GM12872 (cell line): Measurements from ENCODE around the gene ITGA6.

Source experiments
- TF ChIP-seq, protein P1 (sequence below): IDR thresholded peaks from 3 replicates; pipeline ENCODE4 v1.5.1; 2011; ENCODE audit warnings: low read depth, mild to moderate bottlenecking, low read length, moderate library complexity; ENCODE audit not compliant: insufficient read depth

Gene ITGA6

DNA sequence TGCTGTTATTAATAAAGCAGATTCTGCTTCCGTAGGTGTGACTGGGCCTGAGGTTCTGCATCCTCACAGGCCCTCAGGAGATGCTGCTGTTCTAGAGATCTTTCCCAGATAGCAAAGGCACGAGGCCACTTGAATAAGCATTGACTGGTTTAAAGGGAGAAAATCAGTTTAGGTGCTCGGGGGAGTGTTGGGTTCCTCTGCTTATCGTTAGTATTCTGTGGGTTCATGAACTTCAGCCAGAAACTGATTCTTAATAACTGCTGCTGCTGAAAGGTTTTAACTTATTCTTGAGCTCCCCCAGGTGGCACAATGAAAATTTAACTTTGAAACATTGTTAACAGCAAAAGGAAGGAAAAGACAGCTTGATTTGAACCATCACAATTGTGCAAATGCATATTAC lies 56.9 kb downstream of the ITGA6 start:
- TF ChIP-seq, protein P1, sequence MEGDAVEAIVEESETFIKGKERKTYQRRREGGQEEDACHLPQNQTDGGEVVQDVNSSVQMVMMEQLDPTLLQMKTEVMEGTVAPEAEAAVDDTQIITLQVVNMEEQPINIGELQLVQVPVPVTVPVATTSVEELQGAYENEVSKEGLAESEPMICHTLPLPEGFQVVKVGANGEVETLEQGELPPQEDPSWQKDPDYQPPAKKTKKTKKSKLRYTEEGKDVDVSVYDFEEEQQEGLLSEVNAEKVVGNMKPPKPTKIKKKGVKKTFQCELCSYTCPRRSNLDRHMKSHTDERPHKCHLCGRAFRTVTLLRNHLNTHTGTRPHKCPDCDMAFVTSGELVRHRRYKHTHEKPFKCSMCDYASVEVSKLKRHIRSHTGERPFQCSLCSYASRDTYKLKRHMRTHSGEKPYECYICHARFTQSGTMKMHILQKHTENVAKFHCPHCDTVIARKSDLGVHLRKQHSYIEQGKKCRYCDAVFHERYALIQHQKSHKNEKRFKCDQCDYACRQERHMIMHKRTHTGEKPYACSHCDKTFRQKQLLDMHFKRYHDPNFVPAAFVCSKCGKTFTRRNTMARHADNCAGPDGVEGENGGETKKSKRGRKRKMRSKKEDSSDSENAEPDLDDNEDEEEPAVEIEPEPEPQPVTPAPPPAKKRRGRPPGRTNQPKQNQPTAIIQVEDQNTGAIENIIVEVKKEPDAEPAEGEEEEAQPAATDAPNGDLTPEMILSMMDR: no peak

DNA sequence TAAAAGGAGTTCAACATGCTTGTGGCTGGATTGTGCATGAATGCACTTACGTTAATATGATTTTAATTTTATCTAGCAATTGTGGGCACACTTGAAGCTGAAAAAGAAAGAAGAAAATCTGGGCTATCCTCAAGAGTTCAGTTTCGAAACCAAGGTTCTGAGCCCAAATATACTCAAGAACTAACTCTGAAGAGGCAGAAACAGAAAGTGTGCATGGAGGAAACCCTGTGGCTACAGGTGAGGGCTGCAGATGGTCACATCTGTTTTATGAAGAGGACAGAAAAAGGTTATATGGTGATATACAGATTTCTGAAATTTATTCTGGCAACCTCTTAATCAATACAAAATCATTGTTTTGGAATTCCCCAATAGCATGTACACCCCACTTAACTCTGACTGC lies 57.3 kb downstream of the ITGA6 start:
- TF ChIP-seq, protein P1: no peak

DNA sequence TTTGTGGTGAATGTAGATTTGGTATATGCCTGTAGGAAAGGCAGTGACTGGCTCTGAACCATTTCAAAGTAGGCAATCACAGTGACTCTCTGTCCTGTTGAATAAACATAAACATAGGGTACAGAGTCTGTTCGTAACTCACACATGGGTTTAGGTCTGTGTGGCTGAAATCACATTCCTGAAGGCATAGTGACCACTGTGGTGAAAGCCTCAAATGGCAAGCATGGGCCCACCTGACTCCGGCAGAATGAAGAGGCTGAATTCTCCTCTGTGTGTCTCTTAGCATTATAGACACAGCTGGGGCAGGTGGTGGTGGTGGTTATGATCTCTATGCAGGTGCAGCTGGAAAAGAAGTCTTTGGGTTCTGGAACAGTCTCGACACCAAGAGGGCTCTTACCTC lies 61.2 kb downstream of the ITGA6 start:
- TF ChIP-seq, protein P1: no peak

DNA sequence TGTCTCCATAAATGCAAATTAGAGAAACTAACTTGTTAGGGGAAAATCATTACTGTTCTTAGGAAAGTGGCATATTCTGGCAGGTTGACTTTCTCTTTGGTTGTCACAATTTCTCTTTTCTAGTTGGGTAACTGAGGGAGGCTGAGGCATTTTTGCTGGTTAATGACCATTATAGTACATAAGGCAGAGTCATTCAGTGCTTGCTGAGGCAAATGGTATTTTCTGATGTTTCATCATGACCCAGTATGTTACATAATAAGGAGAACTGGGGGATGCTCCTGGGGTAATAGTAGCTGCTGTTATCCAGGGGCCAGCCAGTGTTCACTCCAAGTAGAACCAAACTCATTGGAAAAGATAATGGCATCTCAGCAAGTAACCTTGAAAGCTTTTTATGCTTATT lies 62.3 kb downstream of the ITGA6 start:
- TF ChIP-seq, protein P1: no peak

DNA sequence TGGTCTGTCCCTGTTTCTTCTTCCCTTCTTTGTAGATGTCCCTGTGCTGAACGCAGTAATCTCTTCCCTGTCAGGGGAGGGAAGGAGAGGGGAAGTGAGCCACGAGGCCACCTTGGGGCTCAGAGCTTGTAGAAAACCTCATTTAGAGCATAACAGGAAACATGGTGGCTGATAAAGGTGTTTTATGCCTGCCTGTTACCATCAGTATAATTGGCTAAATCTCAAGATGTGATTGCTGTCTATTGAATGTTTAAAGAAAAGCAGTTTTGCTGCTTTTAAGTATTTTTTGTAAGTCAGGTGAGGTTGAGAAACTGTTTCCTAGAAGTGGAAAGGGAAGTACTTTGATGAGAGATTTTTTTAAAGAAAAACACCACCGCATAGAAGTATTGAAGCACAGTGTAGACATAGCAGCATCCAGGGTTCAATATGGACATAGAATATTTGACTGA lies 68.8 kb downstream of the ITGA6 start:
- TF ChIP-seq, protein P1: no peak

DNA sequence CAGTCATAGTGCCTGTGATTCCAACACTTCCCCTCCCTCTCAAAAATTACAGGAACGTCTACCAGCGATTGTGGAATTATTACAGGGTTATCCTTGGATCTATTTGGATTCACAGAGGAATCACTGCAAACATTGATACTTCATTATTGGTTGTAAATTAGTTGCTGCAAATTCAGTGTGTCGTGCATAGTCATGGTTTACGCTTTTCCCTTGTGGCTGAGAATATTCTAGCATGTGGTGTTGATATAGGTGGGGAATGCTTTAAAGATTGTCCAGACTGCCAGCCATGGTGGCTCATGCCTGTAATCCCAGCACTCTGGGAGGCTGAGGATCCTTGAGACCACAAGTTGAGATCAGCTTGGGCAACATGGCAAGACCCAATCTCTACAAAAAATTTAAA lies 79.8 kb downstream of the ITGA6 start:
- TF ChIP-seq, protein P1: no peak

DNA sequence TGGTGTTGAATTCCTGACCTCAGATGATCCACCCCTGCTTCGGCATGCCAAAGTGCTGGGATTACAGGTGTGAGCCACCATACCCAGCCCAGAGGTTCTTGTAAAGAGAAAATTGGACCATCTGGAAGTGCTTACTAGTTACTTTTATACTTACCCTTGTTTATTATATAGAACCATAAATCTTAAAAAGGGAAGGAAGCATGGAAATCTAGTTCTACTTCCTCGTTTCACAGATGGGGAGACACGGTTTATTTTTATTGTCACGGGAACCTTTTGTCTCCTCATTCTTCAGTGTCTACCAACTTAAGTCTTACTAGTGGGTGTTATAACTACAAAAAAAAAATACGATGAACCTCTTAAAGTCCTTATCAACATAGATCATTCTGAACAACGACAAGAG lies 82.7 kb downstream of the ITGA6 start:
- TF ChIP-seq, protein P1: no peak

DNA sequence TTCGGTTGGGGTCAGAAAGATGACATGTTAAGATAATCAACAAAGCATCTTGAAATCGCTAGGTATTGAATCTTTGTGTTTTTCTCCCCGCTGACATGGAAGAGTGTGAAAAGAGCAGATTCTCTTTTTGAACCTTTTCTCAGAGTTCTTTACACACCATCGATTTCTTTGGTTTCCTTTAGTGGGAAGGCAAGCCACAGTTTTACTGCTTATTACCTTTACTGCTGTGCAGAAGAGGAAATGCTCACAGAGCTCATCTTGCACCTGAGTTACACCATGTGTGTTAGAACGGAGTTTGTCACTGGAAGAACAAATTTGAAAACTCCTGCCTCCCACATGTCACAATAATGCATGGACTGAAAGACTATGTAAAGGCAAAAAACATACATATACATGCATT lies 83.2 kb downstream of the ITGA6 start:
- TF ChIP-seq, protein P1: no peak
